Neural progenitor cell (in vitro differentiated cells): Measurements from ENCODE around the gene CEP135.

ENCODE experiments used
- EZH2 ChIP-seq: fragments of 200-600 bp; sonication (generic); IDR thresholded peaks from 2 replicates; pipeline ENCODE4 v1.6.1; 2017; ENCODE audit warnings: antibody characterized with exemption, mild to moderate bottlenecking, moderate library complexity
- EZH2phosphoT487 ChIP-seq: fragments of 200-600 bp; sonication (generic); IDR thresholded peaks from 2 replicates; pipeline ENCODE4 v1.6.1; 2017; ENCODE audit warnings: antibody characterized with exemption
- TF ChIP-seq, protein P1 (sequence below): fragments of 200-600 bp; sonication (generic); IDR thresholded peaks from 2 replicates; pipeline ENCODE4 v1.5.1; 2017; ENCODE audit warnings: antibody characterized with exemption, mild to moderate bottlenecking

DNA sequence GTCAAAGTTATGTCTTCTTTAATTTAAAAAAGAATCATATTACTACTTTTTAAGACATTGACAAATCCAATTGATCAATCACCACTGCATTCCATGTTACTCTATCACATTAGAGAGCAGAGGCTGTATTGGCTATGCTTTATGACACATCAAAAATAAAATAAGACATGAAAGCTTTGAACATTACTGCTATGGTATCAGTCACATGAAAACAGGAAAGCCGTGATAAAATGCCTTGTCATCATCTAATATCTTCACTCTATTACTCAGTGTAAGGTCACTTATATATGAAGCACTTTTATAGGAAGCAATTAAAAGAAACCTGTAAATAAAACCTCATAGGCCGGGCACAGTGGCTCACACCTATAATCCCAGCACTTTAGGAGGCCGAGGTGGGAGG, 27.7 kb upstream of the CEP135 start:
- TF ChIP-seq, protein P1, sequence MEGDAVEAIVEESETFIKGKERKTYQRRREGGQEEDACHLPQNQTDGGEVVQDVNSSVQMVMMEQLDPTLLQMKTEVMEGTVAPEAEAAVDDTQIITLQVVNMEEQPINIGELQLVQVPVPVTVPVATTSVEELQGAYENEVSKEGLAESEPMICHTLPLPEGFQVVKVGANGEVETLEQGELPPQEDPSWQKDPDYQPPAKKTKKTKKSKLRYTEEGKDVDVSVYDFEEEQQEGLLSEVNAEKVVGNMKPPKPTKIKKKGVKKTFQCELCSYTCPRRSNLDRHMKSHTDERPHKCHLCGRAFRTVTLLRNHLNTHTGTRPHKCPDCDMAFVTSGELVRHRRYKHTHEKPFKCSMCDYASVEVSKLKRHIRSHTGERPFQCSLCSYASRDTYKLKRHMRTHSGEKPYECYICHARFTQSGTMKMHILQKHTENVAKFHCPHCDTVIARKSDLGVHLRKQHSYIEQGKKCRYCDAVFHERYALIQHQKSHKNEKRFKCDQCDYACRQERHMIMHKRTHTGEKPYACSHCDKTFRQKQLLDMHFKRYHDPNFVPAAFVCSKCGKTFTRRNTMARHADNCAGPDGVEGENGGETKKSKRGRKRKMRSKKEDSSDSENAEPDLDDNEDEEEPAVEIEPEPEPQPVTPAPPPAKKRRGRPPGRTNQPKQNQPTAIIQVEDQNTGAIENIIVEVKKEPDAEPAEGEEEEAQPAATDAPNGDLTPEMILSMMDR = no peak
- TF ChIP-seq EZH2 (no peak), EZH2phosphoT487 (no peak)
